HG03095 (cell line): ENCODE data around the gene NBPF11.
"Not testable (repeated sequence)": the region's sequence is repeated elsewhere in the genome, so short reads cannot be mapped to it uniquely, and the experiment has no call there.

ENCODE experiments used
- ATAC-seq: cut with Tn5 transposase; IDR thresholded peaks from one replicate; pipeline ENCODE4 v1.9.1; 2021; ENCODE audit warnings: moderate library complexity; ENCODE audit not compliant: unreplicated experiment

The NBPF11 gene

GRCh38 chr1:148151911-148152656 is at the start of gene NBPF11:
NBPF11 (minus strand) TSS chr1:148152281; CDS start chr1:148127003, 25,278 bp downstream.
- ATAC-seq: peak; percentile 74

- not testable (repeated sequence) for ATAC-seq
These were observed 45.3 kb upstream of the NBPF11 start for GRCh38 chr1:148197396-148197795.

GRCh38 chr1:148196949-148197348 is 44.9 kb upstream of the NBPF11 start:
- not testable (repeated sequence) for ATAC-seq

GRCh38 chr1:148195115-148195514 is 43.0 kb upstream of the NBPF11 start:
- not testable (repeated sequence) for ATAC-seq

- ATAC-seq: not testable (repeated sequence)
These were observed 36.7 kb upstream of the NBPF11 start for GRCh38 chr1:148188768-148189167.

- ATAC-seq: not testable (repeated sequence)
These were observed 26.6 kb upstream of the NBPF11 start for GRCh38 chr1:148178682-148179081.

- not testable (repeated sequence) for ATAC-seq
These were observed 23.3 kb upstream of the NBPF11 start for GRCh38 chr1:148175414-148175813.

- not testable (repeated sequence) for ATAC-seq
These were observed 19.9 kb upstream of the NBPF11 start for GRCh38 chr1:148171995-148172394.

GRCh38 chr1:148166558-148167492 is 14.7 kb upstream of the NBPF11 start:
- ATAC-seq: no peak

- ATAC-seq: no peak
These were observed 10.3 kb upstream of the NBPF11 start for GRCh38 chr1:148162363-148162762.

- ATAC-seq: no peak
These were observed 9.2 kb upstream of the NBPF11 start for GRCh38 chr1:148161053-148161901.

GRCh38 chr1:148160343-148161052 is 8.4 kb upstream of the NBPF11 start:
- ATAC-seq: no peak

- no peak for ATAC-seq
These were observed 7.9 kb upstream of the NBPF11 start for GRCh38 chr1:148160048-148160342.

GRCh38 chr1:148158341-148159003 is 6.4 kb upstream of the NBPF11 start:
- no peak for ATAC-seq

GRCh38 chr1:148157803-148158202 is 5.7 kb upstream of the NBPF11 start:
- not testable (repeated sequence) for ATAC-seq

GRCh38 chr1:148155494-148156275 is 3.6 kb upstream of the NBPF11 start:
- peak; percentile 39 for ATAC-seq

- ATAC-seq: not testable (repeated sequence)
These were observed 714 bp upstream of the NBPF11 start for GRCh38 chr1:148152795-148153194.

- peak; percentile 20 for ATAC-seq
These were observed 686 bp downstream of the NBPF11 start for GRCh38 chr1:148151371-148151819.

GRCh38 chr1:148150945-148151344 is 1.1 kb downstream of the NBPF11 start:
- ATAC-seq: not testable (repeated sequence)
